SK-N-SH (cell line): ENCODE results near the gene SMYD3. TPM values are rescaled to one million over a fixed set of nuclear protein-coding genes. Genes with fewer than 3 reads are reported as not detected.

Experiments used
- CTCF ChIA-PET: fragments of 300-600, 350-600 bp; formaldehyde crosslinking; extraction: SDS; loops from one replicate; lab custom pipeline; 2021; lab: Yijun Ruan, JAX
- POLR2A ChIA-PET: fragments of 350-600 bp; sonication (Branson Sonifier 250); formaldehyde crosslinking; extraction: SDS; loops from one replicate; lab custom pipeline; 2020; ENCODE audit warnings: antibody characterized with exemption, inconsistent platforms; lab: Yijun Ruan, JAX
- DNase-seq: peaks from one replicate; pipeline ENCODE4 v3.0.0; 2012
- H2AFZ ChIP-seq: fragments of 200-600 bp; sonication (generic); 2 replicates; pipeline ENCODE4 v1.8.1; 2016; ENCODE audit warnings: antibody characterized with exemption, mild to moderate bottlenecking, low read depth
- H3F3A ChIP-seq: fragments of 200-600 bp; sonication (generic); replicated peaks from 2 replicates; pipeline ENCODE3; 2016; ENCODE audit warnings: antibody characterized with exemption, mild to moderate bottlenecking; ENCODE audit not compliant: insufficient read depth
- H3K27ac ChIP-seq, 2 experiments: fragments of 200-500 bp in 1 of 2; fragments of 200-600 bp in 1 of 2; sonication (Bioruptor generic) in 1 of 2; sonication (generic), shearing (Covaris generic) in 1 of 2; 2 replicates each; pipeline versions ENCODE4 v1.5.1 to v1.6.1; 2014 to 2016; ENCODE audit warnings: low read depth in 2 of 2, inconsistent platforms in 1 of 2, low read length in 1 of 2, mild to moderate bottlenecking in 1 of 2, mixed read lengths in 1 of 2
- H3K27me3 ChIP-seq: fragments of 200-600 bp; sonication (generic), shearing (Covaris generic); 2 replicates; pipeline ENCODE4 v1.6.1; 2016; ENCODE audit warnings: mixed run types; ENCODE audit not compliant: insufficient read depth
- H3K36me3 ChIP-seq, 2 experiments: fragments of 200-500 bp in 1 of 2; fragments of 200-600 bp in 1 of 2; sonication (Bioruptor generic) in 1 of 2; sonication (generic) in 1 of 2; replicated peaks in 1 of 2; 2 replicates each; pipeline versions ENCODE3 to v1.5.1; 2014 to 2016; ENCODE audit warnings: low read length in 1 of 2, mild to moderate bottlenecking in 1 of 2; ENCODE audit not compliant: insufficient read depth in 2 of 2, control insufficient read depth in 1 of 2
- H3K4me1 ChIP-seq, 2 experiments: fragments of 200-500 bp in 1 of 2; fragments of 200-600 bp in 1 of 2; sonication (Bioruptor generic) in 1 of 2; sonication (generic), shearing (Covaris generic) in 1 of 2; 2 replicates each; pipeline versions ENCODE4 v1.5.1 to v1.6.1; 2014 to 2016; ENCODE audit warnings: low read depth in 1 of 2, low read length in 1 of 2, mixed run types in 1 of 2; ENCODE audit not compliant: insufficient read depth in 2 of 2, control insufficient read depth in 1 of 2
- H3K4me2 ChIP-seq: fragments of 200-600 bp; sonication (generic), shearing (Covaris generic); 2 replicates; pipeline ENCODE4 v1.6.1; 2017; ENCODE audit warnings: mixed run types
- H3K4me3 ChIP-seq, 2 experiments: fragments of 200-500 bp in 1 of 2; fragments of 200-600 bp in 1 of 2; sonication (Bioruptor generic) in 1 of 2; sonication (generic), shearing (Covaris generic) in 1 of 2; 2 replicates each; pipeline versions ENCODE4 v1.5.1 to v1.8.1; 2014 to 2016; ENCODE audit warnings: low read depth in 2 of 2, inconsistent platforms in 1 of 2, low read length in 1 of 2, mild to moderate bottlenecking in 1 of 2, mixed read lengths in 1 of 2, moderate library complexity in 1 of 2
- H3K79me2 ChIP-seq: fragments of 200-600 bp; sonication (generic); 2 replicates; pipeline ENCODE4 v1.8.1; 2017; ENCODE audit warnings: mild to moderate bottlenecking; ENCODE audit not compliant: insufficient read depth
- H3K9ac ChIP-seq: fragments of 200-600 bp; sonication (generic); 2 replicates; pipeline ENCODE4 v1.6.1; 2017; ENCODE audit warnings: mixed run types
- H3K9me2 ChIP-seq: fragments of 200-600 bp; sonication (generic); 2 replicates; pipeline ENCODE4 v1.6.1; 2017; ENCODE audit warnings: mixed run types
- H3K9me3 ChIP-seq: fragments of 200-600 bp; sonication (generic); 2 replicates; pipeline ENCODE4 v1.6.1; 2017; ENCODE audit warnings: mixed run types, mild to moderate bottlenecking, moderate library complexity
- H4K20me1 ChIP-seq: fragments of 200-600 bp; sonication (generic); 2 replicates; pipeline ENCODE4 v1.6.1; 2017; ENCODE audit warnings: mild to moderate bottlenecking, mixed run types; ENCODE audit not compliant: insufficient read depth
- CHD2 ChIP-seq: fragments of 150-350 bp; IDR thresholded peaks from 2 replicates; pipeline ENCODE4 v1.6.1; 2018; ENCODE audit warnings: low read length; ENCODE audit not compliant: partially characterized antibody
- ELF1 ChIP-seq: IDR thresholded peaks from 2 replicates; pipeline ENCODE4 v1.4.0; 2012
- EP300 ChIP-seq, 2 experiments: IDR thresholded peaks; 2 replicates each; pipeline versions ENCODE4 v1.4.0 to v1.6.1; 2012; ENCODE audit warnings: borderline replicate concordance in 1 of 2, low read depth in 1 of 2, low read length in 1 of 2
- FOSL2 ChIP-seq: IDR thresholded peaks from 2 replicates; pipeline ENCODE4 v1.4.0; 2012; ENCODE audit warnings: low read depth, mild to moderate bottlenecking, moderate library complexity, borderline replicate concordance
- FOXJ3 ChIP-seq: sonication (generic); formaldehyde crosslinking; IDR thresholded peaks from 2 replicates; pipeline ENCODE4 v1.5.1; 2020; ENCODE audit warnings: mild to moderate bottlenecking, missing genetic modification reagents
- FOXM1 ChIP-seq: IDR thresholded peaks from 2 replicates; pipeline ENCODE4 v1.4.0; 2012; ENCODE audit warnings: low read depth, mild to moderate bottlenecking
- GATA2 ChIP-seq: sonication (generic); formaldehyde crosslinking; IDR thresholded peaks from 2 replicates; pipeline ENCODE4 v1.5.0; 2020; ENCODE audit warnings: mild to moderate bottlenecking, missing genetic modification reagents
- JUND ChIP-seq: IDR thresholded peaks from 2 replicates; pipeline ENCODE4 v1.4.0; 2012
- MAX ChIP-seq: IDR thresholded peaks from 2 replicates; pipeline ENCODE4 v1.4.0; 2012; ENCODE audit warnings: low read depth
- MXI1 ChIP-seq: IDR thresholded peaks from 2 replicates; pipeline ENCODE4 v1.6.1; 2012; ENCODE audit warnings: mild to moderate bottlenecking, low read depth, low read length, improper control_type of control experiment
- NFIC ChIP-seq: IDR thresholded peaks from 2 replicates; pipeline ENCODE4 v1.4.0; 2012; ENCODE audit warnings: borderline replicate concordance
- PBX3 ChIP-seq: IDR thresholded peaks from 2 replicates; pipeline ENCODE4; 2012
- POLR2AphosphoS5 ChIP-seq: IDR thresholded peaks from 2 replicates; pipeline ENCODE4 v1.6.1; 2012; ENCODE audit warnings: low read depth, low read length
- RCOR1 ChIP-seq: fragments of 150-350 bp; IDR thresholded peaks from 2 replicates; pipeline ENCODE4 v1.6.1; 2017; ENCODE audit warnings: antibody characterized with exemption, low read length
- REST ChIP-seq: IDR thresholded peaks from 2 replicates; pipeline ENCODE4 v1.6.1; 2012; ENCODE audit warnings: mild to moderate bottlenecking, low read depth, low read length, moderate library complexity
- RFX5 ChIP-seq: IDR thresholded peaks from 2 replicates; pipeline ENCODE4 v1.6.1; 2012; ENCODE audit warnings: mild to moderate bottlenecking, improper control_type of control experiment, low read length
- TAF1 ChIP-seq: IDR thresholded peaks from 2 replicates; pipeline ENCODE4 v1.6.1; 2012; ENCODE audit warnings: low read depth, mild to moderate bottlenecking, low read length, moderate library complexity, borderline replicate concordance
- TCF12 ChIP-seq: IDR thresholded peaks from 2 replicates; pipeline ENCODE4 v1.4.0; 2012
- TEAD4 ChIP-seq: IDR thresholded peaks from 2 replicates; pipeline ENCODE4 v1.4.0; 2012; ENCODE audit warnings: mild to moderate bottlenecking, borderline replicate concordance; ENCODE audit not compliant: insufficient read depth
- USF1 ChIP-seq: IDR thresholded peaks from 2 replicates; pipeline ENCODE4 v1.4.0; 2012; ENCODE audit warnings: low read depth, borderline replicate concordance
- USF2 ChIP-seq: fragments of 150-350 bp; IDR thresholded peaks from 2 replicates; pipeline ENCODE4 v1.6.1; 2017; ENCODE audit warnings: antibody characterized with exemption, low read length, low read depth, borderline replicate concordance
- whole genome bisulfite sequencing: methylation state at CpG from one replicate; pipeline ENCODE4 v1.1.6; 2017; ENCODE audit warnings: low lambda C conversion rate; 5-methylcytosine and 5-hydroxymethylcytosine counted together
- polyA plus RNA-seq, 3 experiments: library from polyadenylated mRNA; depleted of rRNA; stranded (reverse); fragments of >200 nt; gene quantifications; 2 replicates each; pipeline ENCODE4 v1.2.3, GENCODE V29; 2012

The SMYD3 gene
- polyA plus RNA-seq, 1 of the 3 experiments (the other 2 are of a cell fraction): 31.4 TPM

GRCh38 chr1:245871915-245872314 lies 635.2 kb downstream of the SMYD3 start:
- CTCF ChIA-PET: interaction anchor here (1.8 to 4.0 kb wide), 3 partner anchors 14 to 718 kb away, joined by 6 to 22 read pairs (median 7); partner anchors contain the start of gene KIF26B
- no peak for DNase-seq
- Histone ChIP-seq H3K9me3 (no peaks in the 10 kb centered on the region), H3K27ac (peak overlapping the region; percentile 96 to 100), H3K27me3 (no peaks in the 10 kb centered on the region), H3K79me2 (no peaks in the 10 kb centered on the region), H3K9ac (no peak overlapping the region), H3K9me2 (no peaks in the 10 kb centered on the region), H3K4me1 (peaks cover 29 to 83% of the 10 kb centered on the region in 2 experiments), H3K36me3 (no peaks in the 10 kb centered on the region)
- no peak for TF ChIP-seq MXI1
- peak; percentile 40; the same call in 1 of the 2 replicates for TF ChIP-seq NFIC
- peak; percentile 84 for TF ChIP-seq TCF12
- peak; percentile 37; the same call in 1 of the 2 replicates for TF ChIP-seq FOSL2
- TF ChIP-seq FOXJ3: no peak
- TF ChIP-seq JUND: no peak
- peak; percentile 75 for TF ChIP-seq MAX
- TF ChIP-seq EP300 (IDR thresholded peaks at IDR 0.05; ENCODE audit: borderline replicate concordance in 1 of 2, low read depth in 1 of 2, low read length in 1 of 2): 0 out of 4 replicates have a peak, but pooled peaks of 1 of the 2 experiments have one; percentile 46
- peak; percentile 39; the same call in 1 of the 2 replicates for TF ChIP-seq PBX3
- peak; percentile 28; the same call in 1 of the 2 replicates for TF ChIP-seq FOXM1
- peak; percentile 7; the same call in 1 of the 2 replicates for TF ChIP-seq TEAD4
- TF ChIP-seq GATA2 (CRISPR knock-in tag): no peak
- TF ChIP-seq, all 33 proteins: peak for 8
- POLR2A ChIA-PET: no interaction called here
- WGBS: 62% methylated on average over 4 of the region's 4 CpGs
- H2AFZ ChIP-seq: no peak overlapping the region
- H3K4me3 ChIP-seq: no peak overlapping the region
- no peaks in the 10 kb centered on the region for H4K20me1 ChIP-seq
- no peak overlapping the region for H3K4me2 ChIP-seq
- peaks cover 21% of the 10 kb centered on the region for H3F3A ChIP-seq

GRCh38 chr1:245871191-245871590 lies 635.9 kb downstream of the SMYD3 start:
- Histone ChIP-seq H3K9me3 (no peaks in the 10 kb centered on the region), H3K27me3 (no peaks in the 10 kb centered on the region), H3K36me3 (no peaks in the 10 kb centered on the region), H3K4me3 (no peak overlapping the region), H3K4me2 (no peak overlapping the region), H4K20me1 (no peaks in the 10 kb centered on the region), H2AFZ (peak overlapping the region; percentile 3; the same call in 1 of the 2 replicates), H3K4me1 (peaks cover 29 to 76% of the 10 kb centered on the region in 2 experiments), H3F3A (peaks cover 21% of the 10 kb centered on the region), H3K79me2 (no peaks in the 10 kb centered on the region), H3K9ac (no peak overlapping the region), H3K9me2 (no peaks in the 10 kb centered on the region), H3K27ac (peak overlapping the region; percentile 96 to 100)
- 65% methylated on average over 2 of the region's 2 CpGs for WGBS
- DNase-seq: no peak
- ChIA-PET POLR2A (no interaction called here), CTCF (interaction anchor here (2.5 kb wide), 1 partner anchor 132 kb away, joined by 6 read pairs; no protein-coding TSS in a partner anchor)
- TF ChIP-seq USF2 (no peak), PBX3 (no peak), RCOR1 (no peak), POLR2AphosphoS5 (peak; percentile 17; the same call in 1 of the 2 replicates), RFX5 (no peak), REST (no peak), ELF1 (no peak), CHD2 (peak; percentile 27), TEAD4 (no peak), USF1 (no peak), TAF1 (no peak)
